H1 (cell line): ENCODE data around the gene OCLN. TPM values are rescaled to one million over a fixed set of nuclear protein-coding genes. Genes with fewer than 3 reads are reported as not detected.

Experiments
- CTCF ChIA-PET: fragments of 300-600 bp; sonication (Branson Sonifier 250); formaldehyde crosslinking; loops from one replicate; lab custom pipeline; 2021; ENCODE audit not compliant: partially characterized antibody; lab: Charles Lee
- POLR2A ChIA-PET: fragments of 300-600 bp; sonication (Branson Sonifier 250); formaldehyde crosslinking; loops from one replicate; lab custom pipeline; 2021; ENCODE audit warnings: inconsistent platforms; ENCODE audit not compliant: partially characterized antibody; lab: Charles Lee
- DNase-seq, 2 experiments: peaks; one replicate each; pipeline versions ENCODE4 v3.0.0 to v3.0.0-alpha.2; 2010 to 2022; ENCODE audit warnings: low spot score in 2 of 2, low read depth in 1 of 2, mixed read lengths in 1 of 2
- FAIRE-seq: peaks from 2 replicates; lab custom pipeline; 2011; peaks lifted over from hg19 to GRCh38; lab: Jason Lieb, UNC
- H2AFZ ChIP-seq: 2 replicates; pipeline ENCODE4 v1.8.1; 2012; ENCODE audit warnings: low read length, inconsistent platforms
- H2AK5ac ChIP-seq: 2 replicates; pipeline ENCODE4 v1.6.1; 2013; ENCODE audit warnings: low read depth, low read length
- H2BK120ac ChIP-seq: replicated peaks from 2 replicates; pipeline ENCODE3; 2013; ENCODE audit warnings: low read depth, low read length, inconsistent platforms
- H2BK12ac ChIP-seq: 2 replicates; pipeline ENCODE4 v1.6.1; 2013; ENCODE audit warnings: low read depth, low read length
- H2BK15ac ChIP-seq: 2 replicates; pipeline ENCODE4 v1.6.1; 2013; ENCODE audit warnings: low read length
- H2BK20ac ChIP-seq: 2 replicates; pipeline ENCODE4 v1.6.1; 2013; ENCODE audit warnings: low read length
- H2BK5ac ChIP-seq: 2 replicates; pipeline ENCODE4 v1.6.1; 2013; ENCODE audit warnings: low read depth, low read length
- H3K14ac ChIP-seq: 2 replicates; pipeline ENCODE4 v1.6.1; 2013; ENCODE audit warnings: inconsistent platforms; ENCODE audit not compliant: insufficient read length
- H3K18ac ChIP-seq: 2 replicates; pipeline ENCODE4 v1.6.1; 2013; ENCODE audit warnings: low read length; ENCODE audit errors: extremely low read depth
- H3K23ac ChIP-seq: 2 replicates; pipeline ENCODE4 v1.6.1; 2013; ENCODE audit warnings: inconsistent platforms; ENCODE audit not compliant: insufficient read length
- H3K23me2 ChIP-seq: 2 replicates; pipeline ENCODE4 v1.6.1; 2013; ENCODE audit warnings: low read depth, low read length
- H3K27ac ChIP-seq: 2 replicates; pipeline ENCODE4 v1.6.1; 2011; ENCODE audit warnings: low read depth, low read length, inconsistent platforms
- H3K27me3 ChIP-seq, 4 experiments: replicated peaks in 1 of 4; 1 replicate in 1 of 4; 2 replicates in 3 of 4; pipeline versions ENCODE4 v1.6.1 to v1.8.1; 2011 to 2013; ENCODE audit warnings: low read length in 3 of 4, mild to moderate bottlenecking in 3 of 4, inconsistent platforms in 2 of 4, mixed read lengths in 2 of 4, moderate library complexity in 1 of 4; ENCODE audit not compliant: control insufficient read depth in 3 of 4, insufficient read depth in 3 of 4; ENCODE audit errors: extremely low read depth in 1 of 4
- H3K36me3 ChIP-seq, 4 experiments: 2 replicates each; pipeline versions ENCODE4 v1.6.1 to v1.8.1; 2011 to 2013; ENCODE audit warnings: mild to moderate bottlenecking in 4 of 4, low read length in 3 of 4, moderate library complexity in 2 of 4, control low read depth in 1 of 4, inconsistent platforms in 1 of 4; ENCODE audit not compliant: insufficient read depth in 4 of 4, control insufficient read depth in 2 of 4
- H3K4ac ChIP-seq: replicated peaks from 2 replicates; pipeline ENCODE3; 2013; ENCODE audit warnings: low read length, low read depth, mixed read lengths, inconsistent platforms; ENCODE audit not compliant: insufficient read length
- H3K4me1 ChIP-seq, 4 experiments: replicated peaks in 1 of 4; 1 replicate in 1 of 4; 2 replicates in 3 of 4; pipeline versions ENCODE4 v1.6.1 to v1.8.1; 2011 to 2013; ENCODE audit warnings: low read length in 3 of 4, inconsistent platforms in 2 of 4, mixed read lengths in 1 of 4; ENCODE audit not compliant: insufficient read depth in 4 of 4, control insufficient read depth in 3 of 4
- H3K4me2 ChIP-seq, 2 experiments: 2 replicates each; pipeline versions ENCODE4 v1.6.1 to v1.8.1; 2011 to 2013; ENCODE audit warnings: low read depth in 2 of 2, low read length in 2 of 2, control low read depth in 1 of 2, inconsistent platforms in 1 of 2, mild to moderate bottlenecking in 1 of 2; ENCODE audit not compliant: insufficient read depth in 1 of 2
- H3K4me3 ChIP-seq, 4 experiments: fragments of 200-600, 300-600 bp in 1 of 4; sonication (generic), shearing (Covaris generic), sonication (Bioruptor Twin) in 1 of 4; 2 replicates each; pipeline versions ENCODE4 v1.5.1 to v1.8.1; 2011 to 2016; ENCODE audit warnings: low read length in 4 of 4, low read depth in 3 of 4, control low read depth in 2 of 4, inconsistent platforms in 2 of 4, mild to moderate bottlenecking in 2 of 4, mixed read lengths in 1 of 4, moderate library complexity in 1 of 4; ENCODE audit not compliant: insufficient read depth in 2 of 4; ENCODE audit errors: extremely low read depth in 1 of 4
- H3K56ac ChIP-seq: replicated peaks from 2 replicates; pipeline ENCODE3; 2013; ENCODE audit warnings: low read depth, mild to moderate bottlenecking, mixed read lengths, low read length, inconsistent platforms; ENCODE audit not compliant: insufficient read length
- H3K79me1 ChIP-seq: 2 replicates; pipeline ENCODE4 v1.6.1; 2013; ENCODE audit warnings: low read depth, low read length, control low read depth
- H3K79me2 ChIP-seq, 2 experiments: 2 replicates each; pipeline versions ENCODE4 v1.6.1 to v1.8.1; 2012 to 2013; ENCODE audit warnings: low read length in 2 of 2, mild to moderate bottlenecking in 2 of 2, inconsistent platforms in 1 of 2; ENCODE audit not compliant: insufficient read depth in 2 of 2, control insufficient read depth in 1 of 2
- H3K9ac ChIP-seq, 4 experiments: replicated peaks in 1 of 4; 1 replicate in 1 of 4; 2 replicates in 3 of 4; pipeline versions ENCODE4 v1.6.1 to v1.8.1; 2011 to 2013; ENCODE audit warnings: low read depth in 3 of 4, low read length in 3 of 4, control low read depth in 2 of 4, mild to moderate bottlenecking in 2 of 4, moderate library complexity in 2 of 4, inconsistent platforms in 1 of 4; ENCODE audit errors: extremely low read depth in 1 of 4
- H3K9me3 ChIP-seq, 2 experiments: 2 replicates each; pipeline versions ENCODE4 v1.6.1 to v1.8.1; 2012 to 2013; ENCODE audit warnings: mild to moderate bottlenecking in 2 of 2, moderate library complexity in 2 of 2, control low read depth in 1 of 2, inconsistent platforms in 1 of 2, low read depth in 1 of 2, low read length in 1 of 2, mixed read lengths in 1 of 2; ENCODE audit not compliant: insufficient read depth in 2 of 2
- H4K20me1 ChIP-seq, 2 experiments: replicated peaks in 1 of 2; 2 replicates each; pipeline versions ENCODE3 to v1.8.1; 2011 to 2013; ENCODE audit warnings: inconsistent platforms in 2 of 2, low read length in 2 of 2, mild to moderate bottlenecking in 1 of 2; ENCODE audit not compliant: insufficient read depth in 2 of 2, control insufficient read depth in 1 of 2
- H4K5ac ChIP-seq: 2 replicates; pipeline ENCODE4 v1.6.1; 2013; ENCODE audit warnings: low read length, low read depth, mixed read lengths, inconsistent platforms; ENCODE audit not compliant: insufficient read length
- H4K8ac ChIP-seq: 2 replicates; pipeline ENCODE4 v1.8.0; 2013; ENCODE audit warnings: mild to moderate bottlenecking, moderate library complexity, low read length, inconsistent platforms; ENCODE audit not compliant: insufficient read depth; ENCODE audit errors: extremely low read depth
- H4K91ac ChIP-seq: replicated peaks from 2 replicates; pipeline ENCODE3; 2013; ENCODE audit warnings: low read length, mixed read lengths, inconsistent platforms; ENCODE audit not compliant: insufficient read length
- EZH2 ChIP-seq: fragments of 200-600 bp; sonication (generic); IDR thresholded peaks from 2 replicates; pipeline ENCODE4 v1.7.1; 2012; ENCODE audit warnings: low read depth, mild to moderate bottlenecking, moderate library complexity, low read length, inconsistent platforms; ENCODE audit not compliant: severe bottlenecking
- GTF2F1 ChIP-seq: IDR thresholded peaks from 2 replicates; pipeline ENCODE4 v1.6.1; 2012; ENCODE audit warnings: low read depth, low read length, improper control_type of control experiment, borderline replicate concordance
- HDAC6 ChIP-seq: IDR thresholded peaks from one replicate; pipeline ENCODE4 v1.7.1; 2012; ENCODE audit warnings: low read depth, mild to moderate bottlenecking, inconsistent platforms, low read length, moderate library complexity
- NANOG ChIP-seq: IDR thresholded peaks from 2 replicates; pipeline ENCODE4 v1.6.1; 2011; ENCODE audit warnings: low read length, low read depth, mild to moderate bottlenecking, inconsistent platforms; ENCODE audit not compliant: insufficient read depth, poor library complexity, severe bottlenecking
- PHF8 ChIP-seq: fragments of 200-600 bp; sonication (generic); conservative IDR thresholded peaks from 2 replicates; pipeline ENCODE4 v1.7.1; 2012; ENCODE audit warnings: low read depth, mild to moderate bottlenecking, inconsistent platforms, low read length, moderate library complexity
- RFX5 ChIP-seq: IDR thresholded peaks from 2 replicates; pipeline ENCODE4 v1.6.1; 2011; ENCODE audit warnings: low read depth, low read length, improper control_type of control experiment, borderline replicate concordance
- SP4 ChIP-seq: IDR thresholded peaks from 2 replicates; pipeline ENCODE4 v1.6.1; 2012; ENCODE audit warnings: low read length, inconsistent platforms
- SRF ChIP-seq: IDR thresholded peaks from 2 replicates; pipeline ENCODE4 v1.6.1; 2011; ENCODE audit warnings: mild to moderate bottlenecking, low read depth, low read length, moderate library complexity
- TAF7 ChIP-seq: optimal IDR thresholded peaks from 2 replicates; pipeline ENCODE3; 2011; ENCODE audit warnings: low read depth, mild to moderate bottlenecking, inconsistent platforms, low read length, moderate library complexity, borderline replicate concordance
- WGBS, 2 experiments: shearing (Covaris generic) in 1 of 2; methylation state at CpG; one replicate each; pipeline versions ENCODE4 v1.1.6 to v1.1.7; 2013 to 2015; ENCODE audit warnings: low lambda C conversion rate in 2 of 2, mixed read lengths in 2 of 2, inconsistent platforms in 1 of 2, low coverage in 1 of 2, missing lambda C conversion rate in 1 of 2; ENCODE audit not compliant: insufficient replicate concordance in 2 of 2, insufficient coverage in 1 of 2, insufficient read length in 1 of 2; ENCODE audit errors: extremely low coverage in 1 of 2, missing lambda C conversion rate in 1 of 2; 5-methylcytosine and 5-hydroxymethylcytosine counted together
- polyA plus RNA-seq, 7 experiments: library from polyadenylated mRNA; depleted of rRNA in 3 of 7; stranded (reverse) in 5 of 7; unstranded in 2 of 7; fragments of >200 nt in 5 of 7; fragments of 200-250 nt in 2 of 7; gene quantifications; 1 replicate in 5 of 7; 2 replicates in 1 of 7; 4 replicates in 1 of 7; pipeline versions ENCODE4 v1.2.1 to v1.2.3, GENCODE V29; 2011 to 2013; ENCODE audit warnings: missing spikeins in 2 of 7, mixed read lengths in 2 of 7
- total RNA-seq: library from RNA; stranded (reverse); fragmentation: NEBNext Ultra II Directional; extraction: Animal tissue kit (Norgen Biotek cat#: 25700); gene quantifications from 2 replicates; pipeline ENCODE4 v1.2.1, GENCODE V29; 2021
- TF ChIP-seq, protein P1 (sequence below): IDR thresholded peaks from 2 replicates; pipeline ENCODE4 v1.6.1; 2012; ENCODE audit warnings: inconsistent platforms
- TF ChIP-seq, protein P2 (sequence below), 3 experiments: IDR thresholded peaks; 1 replicate in 2 of 3; 2 replicates in 1 of 3; pipeline versions ENCODE4 v1.5.1 to v1.6.1; 2011; ENCODE audit warnings: low read length in 3 of 3, mild to moderate bottlenecking in 3 of 3, inconsistent platforms in 2 of 3, low read depth in 1 of 3, moderate library complexity in 1 of 3; ENCODE audit not compliant: insufficient read depth in 1 of 3; ENCODE audit errors: control extremely low read depth in 1 of 3

Gene OCLN
- total and polyA plus RNA-seq, 2 of the 8 experiments (the other 6 are each of a cell fraction or from before 2014, with no cell fraction given): 27.9 to 85.5 TPM

DNA sequence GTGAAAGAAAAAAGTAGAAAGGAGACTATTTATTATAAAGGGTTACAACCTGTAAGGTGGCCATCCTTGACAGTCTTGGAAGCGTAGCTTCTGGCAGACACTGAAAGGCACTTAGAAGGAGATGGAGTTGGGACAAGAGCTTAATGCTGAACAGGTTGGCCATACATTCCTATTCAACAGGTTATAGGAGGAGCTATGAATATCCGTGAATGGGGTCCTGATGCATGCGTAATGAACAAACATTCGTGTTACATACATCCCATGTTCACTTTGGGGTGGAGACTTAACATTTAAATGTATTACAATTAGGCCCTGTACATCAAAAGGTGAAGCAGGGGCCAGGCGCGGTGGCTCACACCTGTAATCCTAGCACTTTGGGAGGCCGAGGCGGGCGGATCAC, 34.1 kb downstream of the OCLN start:
- ChIA-PET POLR2A (no interaction called here), CTCF (no interaction called here)
- Histone ChIP-seq H3K23me2 (no peaks in the 10 kb centered on the region), H4K8ac (no peak overlapping the region), H3K56ac (no peak overlapping the region), H2BK5ac (no peak overlapping the region), H4K91ac (no peak overlapping the region), H2BK120ac (no peak overlapping the region), H2BK20ac (no peak overlapping the region), H3K4me2 (no peak overlapping the region; a peak in 1 of 4 replicates), H2BK12ac (no peak overlapping the region), H2AFZ (no peak overlapping the region), H4K5ac (no peak overlapping the region), H2AK5ac (no peak overlapping the region), H2BK15ac (no peak overlapping the region), H3K9me3 (no peaks in the 10 kb centered on the region), H3K79me1 (no peaks in the 10 kb centered on the region; the same call in 1 of the 2 replicates), H4K20me1 (peaks cover 2% of the 10 kb centered on the region in 2 experiments), H3K4ac (no peak overlapping the region), H3K36me3 (peaks cover 0 to 8% (median 0%) of the 10 kb centered on the region in 4 experiments; a peak in 1 of 8 replicates), H3K27ac (no peak overlapping the region), H3K79me2 (peaks cover 0 to 10% of the 10 kb centered on the region in 2 experiments; a peak in 1 of 4 replicates), H3K4me1 (peaks cover 0 to 8% (median 2%) of the 10 kb centered on the region in 4 experiments; a peak in 2 of 7 replicates), H3K23ac (no peak overlapping the region), H3K27me3 (no peaks in the 10 kb centered on the region), H3K4me3 (no peak overlapping the region), H3K9ac (no peak overlapping the region), H3K14ac (no peak overlapping the region), H3K18ac (no peak overlapping the region)
- FAIRE-seq: no peak
- no peak for DNase-seq
- WGBS, 2 experiments: 88% methylated on average over 9 of the region's 9 CpGs; no CpG with 5 or more reads in 1 of the 2 experiments
- no peak for TF ChIP-seq HDAC6
- TF ChIP-seq, protein P1, sequence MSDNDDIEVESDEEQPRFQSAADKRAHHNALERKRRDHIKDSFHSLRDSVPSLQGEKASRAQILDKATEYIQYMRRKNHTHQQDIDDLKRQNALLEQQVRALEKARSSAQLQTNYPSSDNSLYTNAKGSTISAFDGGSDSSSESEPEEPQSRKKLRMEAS: no peak
- no peak for TF ChIP-seq NANOG
- TF ChIP-seq GTF2F1: no peak
- TF ChIP-seq EZH2: no peak
- no peak for TF ChIP-seq PHF8
- no peak for TF ChIP-seq SRF
- TF ChIP-seq, protein P2, sequence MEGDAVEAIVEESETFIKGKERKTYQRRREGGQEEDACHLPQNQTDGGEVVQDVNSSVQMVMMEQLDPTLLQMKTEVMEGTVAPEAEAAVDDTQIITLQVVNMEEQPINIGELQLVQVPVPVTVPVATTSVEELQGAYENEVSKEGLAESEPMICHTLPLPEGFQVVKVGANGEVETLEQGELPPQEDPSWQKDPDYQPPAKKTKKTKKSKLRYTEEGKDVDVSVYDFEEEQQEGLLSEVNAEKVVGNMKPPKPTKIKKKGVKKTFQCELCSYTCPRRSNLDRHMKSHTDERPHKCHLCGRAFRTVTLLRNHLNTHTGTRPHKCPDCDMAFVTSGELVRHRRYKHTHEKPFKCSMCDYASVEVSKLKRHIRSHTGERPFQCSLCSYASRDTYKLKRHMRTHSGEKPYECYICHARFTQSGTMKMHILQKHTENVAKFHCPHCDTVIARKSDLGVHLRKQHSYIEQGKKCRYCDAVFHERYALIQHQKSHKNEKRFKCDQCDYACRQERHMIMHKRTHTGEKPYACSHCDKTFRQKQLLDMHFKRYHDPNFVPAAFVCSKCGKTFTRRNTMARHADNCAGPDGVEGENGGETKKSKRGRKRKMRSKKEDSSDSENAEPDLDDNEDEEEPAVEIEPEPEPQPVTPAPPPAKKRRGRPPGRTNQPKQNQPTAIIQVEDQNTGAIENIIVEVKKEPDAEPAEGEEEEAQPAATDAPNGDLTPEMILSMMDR (IDR thresholded peaks at IDR 0.05; ENCODE audit: control extremely low read depth in 1 of 3, insufficient read depth in 1 of 3, low read depth in 1 of 3, low read length in 3 of 3): no peak
- no peak for TF ChIP-seq TAF7
- no peak for TF ChIP-seq SP4
- no peak for TF ChIP-seq RFX5
